GM18505 (cell line): ENCODE measurements around the gene TMEM88.
"Not testable (repeated sequence)": the region's sequence is repeated elsewhere in the genome, so short reads cannot be mapped to it uniquely, and the experiment has no call there.

Experiments
- ATAC-seq: cut with Tn5 transposase; IDR thresholded peaks from one replicate; pipeline ENCODE4 v1.9.1; 2021; ENCODE audit not compliant: unreplicated experiment
- POLR2A ChIP-seq: IDR thresholded peaks from 4 replicates; pipeline ENCODE4 v1.6.1; 2011; ENCODE audit warnings: borderline replicate concordance; ENCODE audit not compliant: insufficient read depth, insufficient read length; ENCODE audit errors: extremely low read depth

The TMEM88 gene, protein sequence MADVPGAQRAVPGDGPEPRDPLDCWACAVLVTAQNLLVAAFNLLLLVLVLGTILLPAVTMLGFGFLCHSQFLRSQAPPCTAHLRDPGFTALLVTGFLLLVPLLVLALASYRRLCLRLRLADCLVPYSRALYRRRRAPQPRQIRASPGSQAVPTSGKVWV

DNA sequence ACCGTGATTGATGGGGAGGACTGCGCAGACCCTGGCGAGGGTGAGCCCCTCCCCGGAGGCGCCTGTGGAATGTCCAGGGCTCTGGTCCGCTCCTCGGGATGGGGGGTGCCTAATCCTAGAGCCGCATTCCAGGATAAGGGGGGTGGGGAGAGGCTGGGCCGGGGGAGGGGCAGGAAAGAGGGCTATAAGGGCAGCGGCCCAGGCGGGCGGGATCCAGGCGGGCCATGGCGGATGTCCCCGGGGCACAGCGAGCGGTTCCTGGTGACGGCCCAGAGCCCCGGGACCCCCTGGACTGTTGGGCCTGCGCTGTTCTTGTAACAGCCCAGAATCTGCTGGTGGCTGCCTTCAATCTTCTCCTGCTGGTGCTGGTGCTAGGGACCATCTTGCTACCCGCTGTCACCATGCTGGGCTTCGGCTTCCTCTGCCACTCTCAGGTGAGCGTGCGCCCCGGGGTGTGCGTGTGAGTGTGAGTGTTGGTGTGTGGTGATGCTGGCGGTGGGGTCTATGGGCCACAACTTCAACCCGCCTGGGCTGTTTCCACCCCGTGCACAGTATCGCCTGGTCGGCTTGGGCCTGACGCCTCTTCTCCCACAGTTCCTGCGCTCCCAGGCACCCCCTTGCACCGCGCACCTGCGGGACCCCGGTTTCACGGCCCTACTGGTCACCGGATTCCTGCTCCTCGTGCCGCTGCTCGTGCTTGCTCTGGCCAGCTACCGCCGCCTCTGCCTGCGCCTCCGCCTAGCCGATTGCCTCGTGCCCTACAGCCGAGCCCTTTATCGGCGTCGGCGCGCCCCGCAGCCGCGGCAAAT is at the start of gene TMEM88:
TSS of gene TMEM88 (plus strand) at position 216 of the 809 bp plus-strand sequence. CDS start at position 225, 9 bp downstream.
- TF ChIP-seq POLR2A, result no peak
- no peak for ATAC-seq

DNA sequence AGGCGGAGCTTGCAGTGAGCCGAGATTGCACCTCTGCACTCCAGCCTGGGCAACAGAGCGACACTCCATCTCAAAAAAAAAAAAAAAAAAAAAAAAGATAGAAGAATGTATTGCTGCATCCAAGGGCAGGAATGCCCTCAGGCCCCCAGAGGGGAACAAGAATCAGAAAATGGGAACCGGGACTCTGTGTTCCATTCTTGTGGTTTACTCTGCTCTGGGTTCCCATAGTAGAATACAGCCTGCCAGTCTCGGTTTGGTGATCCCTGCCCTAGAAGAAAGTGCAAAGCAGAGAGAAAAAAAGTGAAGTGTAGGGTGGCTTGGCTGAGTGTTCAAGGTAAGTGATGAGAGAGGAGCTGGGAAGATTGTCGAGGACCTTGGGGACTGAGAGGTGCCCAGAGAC is 48.3 kb upstream of the TMEM88 start:
- TF ChIP-seq POLR2A, result no peak
- no peak for ATAC-seq

DNA sequence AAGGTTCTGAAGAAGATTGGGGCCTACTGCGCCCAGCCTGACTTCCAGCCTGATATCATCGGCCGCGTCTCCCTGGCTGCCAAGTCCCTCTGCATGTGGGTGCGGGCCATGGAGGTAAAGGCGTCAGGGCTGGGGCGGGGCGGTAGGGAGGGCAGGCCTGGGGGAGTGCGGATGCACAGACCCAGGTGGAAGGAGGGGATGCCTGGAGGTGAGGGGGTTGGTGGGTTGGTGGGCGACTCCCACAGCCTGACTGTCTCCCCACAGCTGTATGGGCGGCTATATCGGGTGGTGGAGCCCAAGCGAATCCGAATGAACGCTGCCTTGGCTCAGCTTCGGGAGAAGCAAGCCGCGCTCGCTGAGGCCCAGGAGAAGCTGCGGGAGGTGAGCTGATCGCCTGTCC is 47.7 kb upstream of the TMEM88 start:
- no peak for TF ChIP-seq POLR2A
- ATAC-seq, result no peak

DNA sequence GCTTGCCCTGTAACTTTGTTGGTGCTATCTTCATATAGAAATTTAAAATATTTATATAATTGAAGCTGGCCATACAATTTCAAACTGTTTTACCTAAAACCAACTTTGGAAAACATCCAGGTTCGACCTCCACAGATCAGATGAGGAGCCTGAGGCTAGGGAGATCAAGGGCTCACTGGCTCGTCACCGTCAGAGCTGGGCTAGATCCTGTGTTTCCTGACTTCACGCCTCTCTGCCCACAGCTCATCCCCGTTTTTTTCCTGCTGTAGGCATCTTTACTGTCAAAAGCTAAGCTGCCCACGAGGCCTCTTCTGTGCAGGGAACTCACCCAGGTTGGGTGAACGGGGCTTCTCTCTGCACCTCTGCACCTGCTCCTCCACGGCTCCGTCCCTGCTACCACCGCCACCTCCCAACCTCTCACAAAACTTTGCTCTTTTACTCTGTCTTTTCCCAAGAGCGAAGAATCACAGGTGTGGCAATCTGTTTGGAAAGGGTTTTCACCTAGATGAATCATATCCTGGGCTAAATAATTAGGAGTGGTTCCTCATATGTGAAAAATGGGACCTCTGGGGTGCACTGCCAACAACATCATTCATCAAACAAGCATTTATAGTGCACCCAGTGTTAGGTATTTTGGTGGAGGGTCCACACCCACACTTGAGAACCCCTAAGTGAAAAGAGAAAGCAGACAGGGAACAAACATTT is 45.6 kb upstream of the TMEM88 start:
- TF ChIP-seq POLR2A, result no peak
- no peak for ATAC-seq

DNA sequence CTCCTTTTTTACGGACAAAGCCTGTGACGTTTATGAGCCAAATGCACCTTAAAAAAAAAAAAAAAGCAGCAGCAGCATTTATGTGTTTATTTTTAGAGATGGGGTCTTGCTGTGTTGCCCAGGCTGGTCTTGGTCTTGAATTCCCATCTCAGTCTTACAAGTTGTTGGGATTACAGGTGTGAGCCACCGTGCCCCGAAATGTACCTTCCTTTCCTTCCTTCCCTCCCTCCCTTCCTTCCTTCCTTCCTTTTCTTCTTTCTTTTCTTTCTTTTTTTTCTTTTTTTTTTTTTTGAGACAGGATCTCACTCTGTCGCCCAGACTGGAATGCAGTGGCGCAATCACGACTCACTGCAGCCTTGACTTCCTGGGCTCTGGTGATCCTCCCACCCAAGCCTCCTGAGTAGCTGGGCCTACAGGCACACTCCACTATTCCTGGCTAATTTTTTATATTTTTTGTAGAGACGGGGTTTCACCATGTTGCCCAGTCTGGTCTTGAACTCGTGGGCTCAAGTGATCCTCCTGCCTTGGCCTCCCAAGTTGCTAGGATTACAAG is 45.0 kb upstream of the TMEM88 start:
- not testable (repeated sequence) for ATAC-seq

DNA sequence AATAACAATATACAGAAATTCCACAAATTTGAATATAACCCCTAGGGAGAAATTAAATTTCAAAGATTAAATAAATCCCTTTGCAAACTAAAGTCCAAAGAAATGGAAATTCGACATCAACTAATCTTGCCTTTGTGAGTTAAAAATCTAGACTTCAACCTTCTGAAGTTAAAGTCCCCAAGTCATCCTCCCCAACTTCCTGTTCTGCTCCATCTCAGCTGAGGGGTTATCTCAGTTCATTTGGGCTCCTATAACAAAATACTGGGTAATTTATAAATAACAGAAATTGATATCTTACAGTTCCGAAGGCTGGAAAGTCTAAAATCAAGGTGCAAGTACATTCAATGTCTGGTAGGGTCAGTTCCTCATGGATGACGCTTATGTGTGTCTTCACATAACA is 43.6 kb upstream of the TMEM88 start:
- TF ChIP-seq POLR2A, result no peak
- ATAC-seq, result no peak

DNA sequence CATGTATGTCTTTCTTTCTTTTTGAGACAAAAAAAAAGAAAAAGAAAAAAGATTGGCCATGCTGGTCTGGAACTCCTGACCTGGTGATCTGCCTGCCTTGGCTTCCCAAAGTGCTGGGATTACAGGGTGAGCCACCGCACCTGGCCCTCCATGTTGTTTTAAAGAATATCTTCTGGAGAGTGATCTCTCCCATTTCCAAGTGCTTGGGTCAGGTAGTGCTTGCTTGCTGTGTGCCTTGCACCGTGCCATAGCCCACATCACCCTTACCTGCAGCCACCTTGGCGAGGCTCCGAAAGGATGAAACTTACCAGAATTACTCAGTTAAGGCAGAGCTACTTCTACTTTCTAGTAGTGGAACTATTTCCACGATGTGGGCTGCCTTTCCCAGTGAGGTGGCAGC is 39.9 kb upstream of the TMEM88 start:
- ATAC-seq, result no peak
- no peak for TF ChIP-seq POLR2A

DNA sequence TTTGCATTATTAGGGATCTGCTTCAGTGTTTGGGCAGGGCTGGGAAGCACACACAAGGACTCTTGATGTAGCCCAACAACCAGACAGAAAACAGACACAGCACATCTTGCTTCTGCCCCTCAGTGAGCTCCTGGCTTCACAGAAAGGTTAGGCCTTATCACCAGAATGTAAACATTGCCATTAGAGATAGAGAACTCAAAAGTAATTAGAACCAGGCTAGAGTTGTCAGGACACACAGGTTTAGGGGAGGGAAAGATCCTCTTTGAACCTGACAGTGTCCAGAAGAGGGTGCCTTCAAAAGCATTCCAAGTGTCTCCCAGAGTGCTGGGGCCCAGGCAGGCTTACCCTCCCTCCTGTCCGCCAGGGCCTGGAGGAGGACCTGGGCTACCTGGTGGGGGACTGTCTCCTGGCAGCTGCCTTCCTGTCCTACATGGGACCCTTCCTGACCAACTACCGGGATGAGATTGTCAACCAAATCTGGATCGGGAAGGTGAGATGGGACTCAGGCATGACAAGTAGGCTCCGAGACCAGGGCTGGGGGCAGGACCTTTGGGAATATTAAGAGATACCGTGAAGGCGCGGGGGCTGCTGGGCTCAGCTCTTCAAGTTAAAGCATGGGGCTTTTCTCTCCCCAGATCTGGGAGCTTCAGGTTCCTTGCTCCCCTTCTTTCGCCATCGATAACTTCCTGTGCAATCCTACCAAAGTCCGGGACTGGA is 37.8 kb upstream of the TMEM88 start:
- no peak for ATAC-seq
- no peak for TF ChIP-seq POLR2A

DNA sequence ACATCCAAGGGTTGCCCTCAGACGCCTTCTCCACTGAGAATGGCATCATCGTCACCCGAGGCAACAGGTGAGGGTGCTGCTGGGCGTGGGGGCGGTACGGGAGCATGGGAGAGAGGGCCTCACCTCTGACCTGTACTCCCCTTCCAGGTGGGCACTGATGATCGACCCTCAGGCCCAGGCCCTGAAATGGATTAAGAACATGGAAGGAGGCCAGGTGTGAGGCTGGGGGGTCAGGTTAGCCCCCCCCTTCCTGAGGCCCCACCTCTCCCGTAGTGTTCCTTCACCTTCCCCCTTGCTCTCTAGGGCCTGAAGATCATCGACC is 37.3 kb upstream of the TMEM88 start:
- TF ChIP-seq POLR2A, result no peak
- ATAC-seq, result no peak

DNA sequence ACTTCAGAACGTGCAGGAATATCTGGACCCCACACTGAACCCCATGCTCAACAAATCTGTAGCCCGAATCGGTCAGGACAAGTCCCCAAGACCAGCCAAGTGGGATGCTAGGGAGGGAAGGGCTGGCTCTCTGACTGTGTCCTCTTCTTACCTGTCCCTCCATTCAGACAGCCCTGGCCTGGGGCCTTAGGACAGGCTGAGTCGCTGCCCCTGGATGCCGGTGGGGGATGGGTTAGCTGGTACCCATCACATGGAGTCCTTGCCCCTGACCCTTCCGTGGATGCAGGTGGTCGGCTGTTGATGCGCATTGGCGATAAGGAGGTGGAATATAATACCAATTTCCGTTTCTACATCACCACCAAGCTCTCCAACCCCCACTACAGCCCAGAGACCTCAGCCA is 36.8 kb upstream of the TMEM88 start:
- no peak for TF ChIP-seq POLR2A
- no peak for ATAC-seq

DNA sequence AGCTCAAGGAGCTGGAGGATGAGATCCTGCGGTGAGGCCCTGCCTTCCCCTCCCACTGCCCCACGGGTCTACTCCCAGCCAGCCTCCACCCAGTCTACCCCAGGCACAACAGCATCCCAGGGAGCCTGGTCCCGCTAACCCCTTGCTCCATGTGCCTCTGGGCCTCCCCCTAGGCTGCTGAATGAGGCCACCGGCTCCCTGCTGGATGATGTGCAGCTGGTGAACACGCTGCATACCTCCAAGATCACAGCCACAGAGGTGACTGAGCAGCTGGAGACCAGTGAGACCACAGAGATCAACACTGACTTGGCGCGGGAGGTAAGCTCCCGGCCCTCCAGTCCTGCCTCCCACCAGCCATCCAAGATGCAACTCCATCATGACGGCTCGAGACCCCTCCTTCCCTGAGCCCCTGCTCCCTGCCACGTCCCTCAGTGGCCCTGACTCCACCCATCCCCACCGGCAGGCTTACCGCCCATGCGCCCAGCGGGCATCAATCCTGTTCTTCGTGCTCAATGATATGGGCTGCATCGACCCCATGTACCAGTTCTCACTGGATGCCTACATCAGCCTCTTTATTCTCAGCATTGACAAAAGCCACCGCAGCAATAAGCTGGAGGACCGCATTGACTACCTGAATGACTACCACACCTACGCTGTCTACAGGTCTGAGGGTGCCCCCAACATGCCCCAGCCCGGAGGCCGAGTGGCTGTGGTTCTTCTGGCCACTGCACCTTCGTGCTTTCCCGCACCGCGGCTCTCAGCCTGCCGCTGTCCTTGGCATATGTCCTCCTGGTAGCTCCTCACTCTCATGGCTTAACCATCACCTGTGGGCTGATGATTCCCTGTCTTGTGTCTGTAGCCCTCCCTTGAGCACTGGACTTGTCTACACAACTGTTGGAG is 35.9 kb upstream of the TMEM88 start:
- ATAC-seq, result no peak
- no peak for TF ChIP-seq POLR2A

DNA sequence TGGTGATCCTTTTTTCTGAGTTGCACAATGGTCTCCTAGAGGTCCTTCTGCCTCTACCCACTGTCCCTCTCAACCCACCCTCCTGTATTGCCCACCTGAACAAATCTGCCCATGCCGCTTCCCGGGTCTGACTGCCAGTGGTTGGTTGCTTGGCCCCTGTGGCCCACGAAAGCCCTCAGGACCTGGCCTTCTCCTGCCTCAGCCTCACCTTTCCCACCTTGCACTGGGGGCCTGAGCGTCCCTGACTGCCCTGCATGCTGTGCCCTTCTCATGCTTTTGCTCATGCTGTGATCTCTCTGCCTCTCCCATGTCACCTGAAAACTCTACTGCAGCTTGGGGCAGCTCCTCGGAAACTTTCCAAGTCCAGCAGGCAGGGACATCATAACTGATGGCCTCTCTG is 34.6 kb upstream of the TMEM88 start:
- no peak for ATAC-seq
- no peak for TF ChIP-seq POLR2A
